Measurements from ENCODE around the gene CHEK1. TPM values are rescaled to one million over a fixed set of nuclear protein-coding genes. Genes with fewer than 3 reads are reported as not detected.
A peak's percentile ranks its signal among the peaks of the same experiment; 100 is the strongest.
"Not testable (repeated sequence)": the region's sequence is repeated elsewhere in the genome, so short reads cannot be mapped to it uniquely, and the experiment has no call there.

CHEK1 gene
- total RNA-seq (ENCODE audit: low replicate concordance) = 104 and 161 TPM in 2 replicates

DNA sequence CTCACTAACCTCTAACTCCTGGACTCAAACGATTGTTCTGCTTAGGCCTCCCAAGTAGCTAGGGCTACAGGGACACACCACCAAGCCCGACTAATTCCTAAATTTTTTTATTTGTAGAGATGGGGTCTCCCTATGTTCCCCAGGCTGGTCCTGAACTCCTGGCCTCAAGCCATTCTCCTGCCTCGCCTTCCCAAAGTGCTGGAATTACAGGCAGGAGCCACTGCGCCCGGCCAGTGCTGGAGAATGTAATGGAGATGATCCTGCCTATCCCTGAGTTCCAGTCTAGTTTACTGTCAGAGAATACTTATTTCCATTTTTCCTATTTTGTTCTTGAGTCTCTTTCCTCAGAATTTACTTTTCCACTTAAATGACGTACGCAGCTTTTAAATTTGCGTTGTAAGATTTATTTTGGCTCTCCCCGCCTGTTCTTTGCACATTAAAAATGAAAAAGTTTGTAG, at the start of gene CHEK1:
CHEK1 (plus strand) TSS at position 408 of the 458 bp plus-strand sequence. CDS start 1,606 bp downstream, outside the sequence.
- peak within 1 kb of the TSS; percentile 95 for H3K27ac ChIP-seq
- H3K27me3 ChIP-seq = no peaks in the 10 kb centered on the region
- H3K9me3 Mint-ChIP-seq = no peaks in the 10 kb centered on the region
- H3K4me1 Mint-ChIP-seq = peaks cover 16% of the 10 kb centered on the region
- H3K9ac ChIP-seq = peak within 1 kb of the TSS; percentile 85
- H3K4me3 ChIP-seq = peak within 1 kb of the TSS; percentile 89
- peak within 1 kb of the TSS; percentile 85 for H3K27ac Mint-ChIP-seq
- H3K4me3 Mint-ChIP-seq = peak within 1 kb of the TSS; percentile 95
- H4K20me1 ChIP-seq (ENCODE audit: low read depth) = no peaks in the 10 kb centered on the region
- DNase-seq (ENCODE audit: low spot score) = no peak
- peaks cover 43% of the 10 kb centered on the region for H3K79me2 ChIP-seq (ENCODE audit: low read depth)
- H3K36me3 Mint-ChIP-seq = peaks cover 10% of the 10 kb centered on the region
- H3F3A ChIP-seq (ENCODE audit: low read depth) = peaks cover 32% of the 10 kb centered on the region
- no peaks in the 10 kb centered on the region for H3K9me3 ChIP-seq (ENCODE audit: low read depth)
- H3K36me3 ChIP-seq = peaks cover 13% of the 10 kb centered on the region
- H3K4me2 ChIP-seq = peak within 1 kb of the TSS; percentile 95
- TF ChIP-seq EZH2phosphoT487 (IDR thresholded peaks at IDR 0.05) (no peak), EZH2 (IDR thresholded peaks at IDR 0.05) (no peak)
- TF ChIP-seq, protein P1, sequence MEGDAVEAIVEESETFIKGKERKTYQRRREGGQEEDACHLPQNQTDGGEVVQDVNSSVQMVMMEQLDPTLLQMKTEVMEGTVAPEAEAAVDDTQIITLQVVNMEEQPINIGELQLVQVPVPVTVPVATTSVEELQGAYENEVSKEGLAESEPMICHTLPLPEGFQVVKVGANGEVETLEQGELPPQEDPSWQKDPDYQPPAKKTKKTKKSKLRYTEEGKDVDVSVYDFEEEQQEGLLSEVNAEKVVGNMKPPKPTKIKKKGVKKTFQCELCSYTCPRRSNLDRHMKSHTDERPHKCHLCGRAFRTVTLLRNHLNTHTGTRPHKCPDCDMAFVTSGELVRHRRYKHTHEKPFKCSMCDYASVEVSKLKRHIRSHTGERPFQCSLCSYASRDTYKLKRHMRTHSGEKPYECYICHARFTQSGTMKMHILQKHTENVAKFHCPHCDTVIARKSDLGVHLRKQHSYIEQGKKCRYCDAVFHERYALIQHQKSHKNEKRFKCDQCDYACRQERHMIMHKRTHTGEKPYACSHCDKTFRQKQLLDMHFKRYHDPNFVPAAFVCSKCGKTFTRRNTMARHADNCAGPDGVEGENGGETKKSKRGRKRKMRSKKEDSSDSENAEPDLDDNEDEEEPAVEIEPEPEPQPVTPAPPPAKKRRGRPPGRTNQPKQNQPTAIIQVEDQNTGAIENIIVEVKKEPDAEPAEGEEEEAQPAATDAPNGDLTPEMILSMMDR (IDR thresholded peaks at IDR 0.05) = no peak
- peaks cover 3% of the 10 kb centered on the region for H3K27me3 Mint-ChIP-seq (ENCODE audit: insufficient read depth, low read depth)
- H3K4me1 ChIP-seq = peaks cover 23% of the 10 kb centered on the region
- H2AFZ ChIP-seq (replicated peaks) = peak within 1 kb of the TSS; percentile 95

DNA sequence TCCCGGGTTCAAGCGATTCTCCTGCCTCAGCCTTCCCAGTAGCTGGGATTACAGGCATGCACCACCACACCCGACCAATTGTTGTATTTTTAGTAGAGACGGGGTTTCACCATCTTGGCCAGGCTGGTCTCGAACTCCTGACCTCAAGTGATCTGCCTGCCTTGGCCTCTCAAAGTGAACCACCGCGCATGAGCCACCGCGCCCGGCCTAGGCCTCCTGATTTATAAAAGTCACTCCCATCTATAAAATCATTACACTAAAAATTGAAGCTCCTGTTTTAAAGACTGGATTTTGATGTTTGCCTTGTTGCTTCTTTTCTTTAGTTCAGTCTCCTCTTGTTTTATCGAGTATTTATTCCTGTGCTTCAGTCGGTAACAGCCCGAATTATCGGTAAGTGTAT, 47.8 kb upstream of the CHEK1 start:
- not testable (repeated sequence) for H3K36me3 ChIP-seq, H3K4me3 Mint-ChIP-seq

DNA sequence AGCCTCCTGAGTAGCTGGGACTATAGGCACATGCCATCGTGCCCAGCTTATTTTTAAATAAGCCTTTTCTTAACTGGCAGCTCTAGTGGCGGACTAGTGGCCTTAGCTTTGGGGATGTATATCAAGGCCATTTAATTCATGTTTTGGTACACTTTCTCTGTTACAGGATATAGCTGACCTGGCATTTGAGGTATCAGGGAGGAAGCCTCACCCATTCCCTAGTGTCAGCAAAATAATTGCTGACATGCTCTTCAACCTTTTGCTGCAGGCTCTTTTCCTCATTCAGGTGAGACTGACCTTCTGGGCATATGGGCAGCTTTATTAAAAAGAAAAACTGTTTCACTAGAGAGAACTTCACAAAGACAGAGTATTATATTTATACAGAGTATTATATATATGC, 46.2 kb upstream of the CHEK1 start:
- H3K4me1 Mint-ChIP-seq = no peaks in the 10 kb centered on the region
- Histone ChIP-seq H3K27me3 (no peaks in the 10 kb centered on the region), H3K9me3 (ENCODE audit: low read depth) (no peaks in the 10 kb centered on the region), H3K27ac (no peak overlapping the region), H3K4me3 (no peak overlapping the region), H3K36me3 (peaks cover 9% of the 10 kb centered on the region), H3K4me1 (no peaks in the 10 kb centered on the region), H3K4me2 (no peak overlapping the region), H3K9ac (no peak overlapping the region), H2AFZ (replicated peaks) (no peak overlapping the region), H4K20me1 (ENCODE audit: low read depth) (no peaks in the 10 kb centered on the region), H3K79me2 (ENCODE audit: low read depth) (no peaks in the 10 kb centered on the region), H3F3A (ENCODE audit: low read depth) (no peaks in the 10 kb centered on the region)
- TF ChIP-seq EZH2phosphoT487 (IDR thresholded peaks at IDR 0.05) (no peak), EZH2 (IDR thresholded peaks at IDR 0.05) (no peak)
- TF ChIP-seq, protein P1 (IDR thresholded peaks at IDR 0.05) = no peak
- no peak for DNase-seq (ENCODE audit: low spot score)
- no peaks in the 10 kb centered on the region for H3K9me3 Mint-ChIP-seq
- H3K27ac Mint-ChIP-seq = no peak overlapping the region
- H3K36me3 Mint-ChIP-seq = peaks cover 34% of the 10 kb centered on the region
- no peak overlapping the region for H3K4me3 Mint-ChIP-seq
- no peaks in the 10 kb centered on the region for H3K27me3 Mint-ChIP-seq (ENCODE audit: insufficient read depth, low read depth)

More for the DNA sequence above, 47.8 kb upstream of the CHEK1 start:
- not testable (repeated sequence) for H3K4me1 ChIP-seq; H3K4me3 ChIP-seq; H3K9me3 ChIP-seq (ENCODE audit: low read depth); H3K4me1 Mint-ChIP-seq; H4K20me1 ChIP-seq (ENCODE audit: low read depth); H3K27me3 Mint-ChIP-seq (ENCODE audit: insufficient read depth, low read depth); H3K27ac Mint-ChIP-seq; H3F3A ChIP-seq (ENCODE audit: low read depth); H3K79me2 ChIP-seq (ENCODE audit: low read depth); H3K9me3 Mint-ChIP-seq; H2AFZ ChIP-seq (replicated peaks); H3K27ac ChIP-seq; H3K9ac ChIP-seq; H3K4me2 ChIP-seq; H3K27me3 ChIP-seq; DNase-seq (ENCODE audit: low spot score)
- H3K36me3 Mint-ChIP-seq = peaks cover 30% of the 10 kb centered on the region

DNA sequence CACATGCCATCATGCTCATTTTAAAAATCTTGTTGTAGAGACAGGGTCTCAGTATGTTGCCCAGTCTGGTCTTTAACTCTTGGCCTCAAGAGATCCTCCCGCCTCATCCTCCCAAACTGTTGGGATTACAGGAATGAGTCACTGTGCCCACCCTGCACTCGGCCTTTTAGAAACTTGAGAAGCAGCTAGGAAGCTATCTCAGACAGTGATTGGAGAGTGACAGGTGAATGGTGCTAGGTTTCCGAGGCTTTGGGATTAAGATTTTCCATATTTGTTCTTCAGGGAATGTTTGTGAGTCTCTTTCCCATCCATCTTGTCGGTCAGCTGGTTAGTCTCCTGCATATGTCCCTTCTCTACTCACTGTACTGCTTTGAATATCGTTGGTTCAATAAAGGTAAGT, 45.2 kb upstream of the CHEK1 start:
- H3K27me3 Mint-ChIP-seq (ENCODE audit: insufficient read depth, low read depth) = no peaks in the 10 kb centered on the region
- no peak overlapping the region for H3K4me2 ChIP-seq
- no peak overlapping the region for H2AFZ ChIP-seq (replicated peaks)
- H3K9me3 ChIP-seq (ENCODE audit: low read depth) = no peaks in the 10 kb centered on the region
- no peaks in the 10 kb centered on the region for H3F3A ChIP-seq (ENCODE audit: low read depth)
- H3K9ac ChIP-seq = no peak overlapping the region
- H3K27ac ChIP-seq = no peak overlapping the region
- TF ChIP-seq EZH2 (IDR thresholded peaks at IDR 0.05) = no peak
- TF ChIP-seq, protein P1 (IDR thresholded peaks at IDR 0.05) = no peak
- no peak for TF ChIP-seq EZH2phosphoT487 (IDR thresholded peaks at IDR 0.05)
- H3K4me1 Mint-ChIP-seq = no peaks in the 10 kb centered on the region
- H3K4me1 ChIP-seq = no peaks in the 10 kb centered on the region
- H3K9me3 Mint-ChIP-seq = no peaks in the 10 kb centered on the region
- no peak overlapping the region for H3K4me3 ChIP-seq
- no peaks in the 10 kb centered on the region for H3K79me2 ChIP-seq (ENCODE audit: low read depth)
- H3K36me3 Mint-ChIP-seq = peaks cover 39% of the 10 kb centered on the region
- no peak overlapping the region for H3K4me3 Mint-ChIP-seq
- no peaks in the 10 kb centered on the region for H4K20me1 ChIP-seq (ENCODE audit: low read depth)
- no peak overlapping the region for H3K27ac Mint-ChIP-seq
- H3K36me3 ChIP-seq = peaks cover 14% of the 10 kb centered on the region
- H3K27me3 ChIP-seq = no peaks in the 10 kb centered on the region
- DNase-seq (ENCODE audit: low spot score) = no peak
